PC-3 (cell line): Measurements from ENCODE around the gene CFAP99. TPM values are rescaled to one million over a fixed set of nuclear protein-coding genes. Genes with fewer than 3 reads are reported as not detected.

Experiments used
- ATAC-seq: fragments of 200-7000 bp; cut with Tn5 transposase; 2 replicates; pipeline ENCODE4 v1.9.1; 2020; ENCODE audit warnings: mild to moderate bottlenecking, moderate library complexity
- BruUV-seq: library from RNA; stranded (reverse); fragments of 400-500 nt; replicated peaks from 2 replicates; lab custom pipeline; 2021; lab: Mats Ljungman, UMichigan
- CTCF ChIA-PET: fragments of 300-600 bp; sonication (Branson Sonifier 250); formaldehyde crosslinking; loops from one replicate; lab custom pipeline; 2022; ENCODE audit warnings: antibody characterized with exemption; lab: Charles Lee
- POLR2A ChIA-PET: fragments of 300-600 bp; sonication (Branson Sonifier 250); formaldehyde crosslinking; loops from one replicate; lab custom pipeline; 2022; ENCODE audit warnings: antibody characterized with exemption; ENCODE audit not compliant: unreplicated experiment; lab: Charles Lee
- DNase-seq: peaks from one replicate; pipeline ENCODE4 v3.0.0-alpha.2; 2015
- H2AFZ ChIP-seq: fragments of 300-600 bp; sonication (generic); 2 replicates; pipeline ENCODE4 v1.6.0; 2016; ENCODE audit warnings: antibody characterized with exemption, low read length
- H3F3A ChIP-seq: fragments of 300-600 bp; sonication (generic); one replicate; pipeline ENCODE4 v1.6.0; 2017; ENCODE audit warnings: antibody characterized with exemption, low read length, control low read depth, mild to moderate bottlenecking; ENCODE audit not compliant: unreplicated experiment
- H3K27ac ChIP-seq: fragments of 300-600 bp; sonication (generic); 2 replicates; pipeline ENCODE4 v1.5.1; 2016; ENCODE audit warnings: mild to moderate bottlenecking, low read length
- H3K27me3 ChIP-seq: fragments of 300-600 bp; sonication (generic); 2 replicates; pipeline ENCODE4 v1.6.1; 2016; ENCODE audit warnings: low read length, mixed read lengths
- H3K36me3 ChIP-seq: fragments of 300-600 bp; sonication (generic); 2 replicates; pipeline ENCODE4 v1.6.1; 2016; ENCODE audit warnings: low read depth, mixed run types, low read length, mixed read lengths
- H3K4me1 ChIP-seq: fragments of 300-600 bp; sonication (generic); 2 replicates; pipeline ENCODE4 v1.5.1; 2016; ENCODE audit warnings: low read length; ENCODE audit not compliant: insufficient read depth
- H3K4me2 ChIP-seq: fragments of 300-600 bp; sonication (generic); 2 replicates; pipeline ENCODE4 v1.6.0; 2016; ENCODE audit warnings: low read length
- H3K4me3 ChIP-seq: fragments of 300-600 bp; sonication (generic); 2 replicates; pipeline ENCODE4 v1.5.1; 2016; ENCODE audit warnings: mild to moderate bottlenecking, low read length, mixed read lengths
- H3K79me2 ChIP-seq: fragments of 300-600 bp; sonication (generic); 2 replicates; pipeline ENCODE4 v1.6.1; 2017; ENCODE audit warnings: low read length, mixed read lengths
- H3K9ac ChIP-seq: fragments of 300-600 bp; sonication (generic); 2 replicates; pipeline ENCODE4 v1.6.0; 2016; ENCODE audit warnings: mild to moderate bottlenecking, low read length
- H3K9me2 ChIP-seq: fragments of 300-600 bp; sonication (generic); replicated peaks from 2 replicates; pipeline ENCODE4 v1.6.1; 2016; ENCODE audit warnings: mixed run types, low read length, mixed read lengths
- H3K9me3 ChIP-seq: fragments of 300-600 bp; sonication (generic); 2 replicates; pipeline ENCODE4 v1.6.1; 2016; ENCODE audit warnings: low read length, mixed read lengths
- H4K20me1 ChIP-seq: fragments of 300-600 bp; sonication (generic); 2 replicates; pipeline ENCODE4 v1.6.1; 2016; ENCODE audit warnings: low read length, mixed read lengths
- EZH2 ChIP-seq: fragments of 300-600 bp; sonication (generic); IDR thresholded peaks from one replicate; pipeline ENCODE4 v1.6.1; 2017; ENCODE audit warnings: antibody characterized with exemption, mild to moderate bottlenecking, low read length; ENCODE audit not compliant: unreplicated experiment
- EZH2phosphoT487 ChIP-seq: fragments of 300-600 bp; sonication (generic); IDR thresholded peaks from 2 replicates; pipeline ENCODE4 v1.6.1; 2018; ENCODE audit warnings: mild to moderate bottlenecking, antibody characterized with exemption, low read length, borderline replicate concordance
- intact Hi-C: fragments of 100-400 bp; cut with micrococcal nuclease; formaldehyde crosslinking; loops from 2 replicates; pipeline ENCODE4 v1.9.0; 2023
- total RNA-seq: library from RNA; depleted of rRNA; stranded (reverse); fragments of >200 nt; gene quantifications from 2 replicates; pipeline ENCODE4 v1.2.3, GENCODE V29; 2014
- TF ChIP-seq, protein P1 (sequence below): fragments of 300-600 bp; sonication (generic); conservative IDR thresholded peaks from 2 replicates; pipeline ENCODE4 v1.5.1; 2017; ENCODE audit warnings: antibody characterized with exemption, low read depth, mild to moderate bottlenecking, low read length

Gene CFAP99
- total RNA-seq, 1 experiment from 2014 or later: not detected

DNA sequence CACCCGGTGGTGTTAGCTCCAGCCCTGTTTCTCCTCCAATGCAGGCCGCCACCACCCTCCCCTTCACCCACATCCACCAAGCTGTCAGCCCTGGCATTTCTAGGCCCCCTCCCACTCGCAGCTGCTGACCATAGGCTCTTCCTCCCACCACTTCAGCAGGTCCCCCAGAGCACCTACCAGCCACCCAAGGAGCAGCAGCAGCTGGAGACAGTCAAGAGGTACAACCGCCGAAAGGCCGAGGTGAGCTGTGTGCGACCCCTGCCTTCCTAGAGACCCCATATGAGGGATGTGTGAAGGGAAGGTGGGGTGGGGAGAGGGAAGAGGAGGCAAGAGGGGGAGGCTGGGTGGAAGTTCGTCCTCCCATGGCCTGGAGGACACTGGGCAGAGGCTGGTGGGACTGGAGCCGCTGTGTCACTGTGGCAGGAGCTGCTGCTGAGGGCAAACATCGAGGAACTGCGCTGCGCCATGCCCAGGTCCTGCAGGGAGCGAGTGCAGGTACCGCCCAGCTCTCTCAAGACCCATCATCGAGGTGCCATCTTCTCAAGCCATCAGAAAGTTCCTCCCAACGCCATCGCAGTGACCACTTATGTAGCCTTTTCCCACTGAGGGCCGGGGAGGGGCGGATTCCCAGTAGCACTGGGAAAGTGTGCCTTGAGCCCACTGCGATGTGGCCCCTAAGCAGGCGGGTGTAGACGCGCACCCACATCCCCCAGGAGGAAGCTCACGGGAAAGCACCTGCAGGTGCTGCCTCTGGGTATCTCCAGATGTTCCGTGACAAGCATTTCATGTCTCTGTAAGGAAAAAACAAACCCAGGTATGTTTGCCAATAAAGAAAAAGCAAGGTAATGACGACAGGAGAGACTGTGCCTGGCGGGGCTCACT is 31.0 kb downstream of the CFAP99 start:
- TF ChIP-seq, protein P1, sequence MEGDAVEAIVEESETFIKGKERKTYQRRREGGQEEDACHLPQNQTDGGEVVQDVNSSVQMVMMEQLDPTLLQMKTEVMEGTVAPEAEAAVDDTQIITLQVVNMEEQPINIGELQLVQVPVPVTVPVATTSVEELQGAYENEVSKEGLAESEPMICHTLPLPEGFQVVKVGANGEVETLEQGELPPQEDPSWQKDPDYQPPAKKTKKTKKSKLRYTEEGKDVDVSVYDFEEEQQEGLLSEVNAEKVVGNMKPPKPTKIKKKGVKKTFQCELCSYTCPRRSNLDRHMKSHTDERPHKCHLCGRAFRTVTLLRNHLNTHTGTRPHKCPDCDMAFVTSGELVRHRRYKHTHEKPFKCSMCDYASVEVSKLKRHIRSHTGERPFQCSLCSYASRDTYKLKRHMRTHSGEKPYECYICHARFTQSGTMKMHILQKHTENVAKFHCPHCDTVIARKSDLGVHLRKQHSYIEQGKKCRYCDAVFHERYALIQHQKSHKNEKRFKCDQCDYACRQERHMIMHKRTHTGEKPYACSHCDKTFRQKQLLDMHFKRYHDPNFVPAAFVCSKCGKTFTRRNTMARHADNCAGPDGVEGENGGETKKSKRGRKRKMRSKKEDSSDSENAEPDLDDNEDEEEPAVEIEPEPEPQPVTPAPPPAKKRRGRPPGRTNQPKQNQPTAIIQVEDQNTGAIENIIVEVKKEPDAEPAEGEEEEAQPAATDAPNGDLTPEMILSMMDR: no peak
- TF ChIP-seq EZH2: no peak
- TF ChIP-seq EZH2phosphoT487: no peak
- no peak overlapping the region for H3K9ac ChIP-seq
- H3K27ac ChIP-seq: no peak overlapping the region
- H4K20me1 ChIP-seq: no peaks in the 10 kb centered on the region
- POLR2A ChIA-PET: no interaction called here
- no peaks in the 10 kb centered on the region for H3K4me1 ChIP-seq
- no TSS peak for BruUV-seq
- H2AFZ ChIP-seq: no peak overlapping the region
- H3F3A ChIP-seq: no peaks in the 10 kb centered on the region
- H3K9me3 ChIP-seq: no peaks in the 10 kb centered on the region
- no peaks in the 10 kb centered on the region for H3K79me2 ChIP-seq
- no peak for ATAC-seq
- H3K36me3 ChIP-seq: no peaks in the 10 kb centered on the region
- CTCF ChIA-PET: interaction anchor here (0.6 kb wide), 1 partner anchor 231 kb away, joined by 7 read pairs; no protein-coding TSS in a partner anchor
- intact Hi-C loops: no loop called here
- no peaks in the 10 kb centered on the region for H3K9me2 ChIP-seq
- no peak for DNase-seq
- H3K4me3 ChIP-seq: no peak overlapping the region
- H3K27me3 ChIP-seq: no peaks in the 10 kb centered on the region
- no peak overlapping the region for H3K4me2 ChIP-seq

GRCh38 chr4:2450394-2451035 is 31.8 kb downstream of the CFAP99 start:
- Histone ChIP-seq H3K27ac (no peak overlapping the region), H3K9me3 (no peaks in the 10 kb centered on the region), H3K79me2 (no peaks in the 10 kb centered on the region), H4K20me1 (no peaks in the 10 kb centered on the region), H3K36me3 (no peaks in the 10 kb centered on the region), H3K9me2 (no peaks in the 10 kb centered on the region), H3K4me2 (no peak overlapping the region), H3K4me3 (no peak overlapping the region), H3K4me1 (no peaks in the 10 kb centered on the region), H2AFZ (no peak overlapping the region), H3F3A (no peaks in the 10 kb centered on the region), H3K9ac (no peak overlapping the region), H3K27me3 (no peaks in the 10 kb centered on the region)
- TF ChIP-seq EZH2 (no peak), EZH2phosphoT487 (no peak)
- TF ChIP-seq, protein P1: no peak
- ChIA-PET CTCF (no interaction called here), POLR2A (no interaction called here)
- intact Hi-C loops: no loop called here
- no TSS peak for BruUV-seq
- DNase-seq (no peak), ATAC-seq (no peak)

- H3K9me2 ChIP-seq: no peaks in the 10 kb centered on the region
- no peaks in the 10 kb centered on the region for H3K36me3 ChIP-seq
- H2AFZ ChIP-seq: no peak overlapping the region
- no peaks in the 10 kb centered on the region for H3F3A ChIP-seq
- no peaks in the 10 kb centered on the region for H3K27me3 ChIP-seq
- no peaks in the 10 kb centered on the region for H3K9me3 ChIP-seq
- no peaks in the 10 kb centered on the region for H4K20me1 ChIP-seq
- H3K4me1 ChIP-seq: no peaks in the 10 kb centered on the region
- intact Hi-C loops: no loop called here
- DNase-seq (no peak), ATAC-seq (no peak)
- POLR2A ChIA-PET: no interaction called here
- no peak for TF ChIP-seq EZH2phosphoT487
- TF ChIP-seq, protein P1: no peak
- no peak for TF ChIP-seq EZH2
- H3K27ac ChIP-seq: no peak overlapping the region
- no peak overlapping the region for H3K4me2 ChIP-seq
- H3K9ac ChIP-seq: no peak overlapping the region
- no TSS peak for BruUV-seq
- no peak overlapping the region for H3K4me3 ChIP-seq
- CTCF ChIA-PET: no interaction called here
- no peaks in the 10 kb centered on the region for H3K79me2 ChIP-seq
Observed at GRCh38 chr4:2451036-2451520, 32.3 kb downstream of the CFAP99 start.
